CD4-positive, alpha-beta T cell treated with Interleukin-4 for 1 hour (primary cell): ENCODE data around the gene NTM.

ENCODE experiments used
- DNase-seq, 2 donors: peaks; one replicate each; pipeline ENCODE4 v3.0.0-alpha.2; 2020 to 2022

NTM gene

GRCh38 chr11:132099692-132100091 lies 729.3 kb downstream of the NTM start:
- no peak for DNase-seq

GRCh38 chr11:132100583-132100982 lies 730.2 kb downstream of the NTM start:
- no peak for DNase-seq

GRCh38 chr11:132101881-132102280 lies 731.5 kb downstream of the NTM start:
- DNase-seq: no peak

GRCh38 chr11:132103021-132103420 lies 732.6 kb downstream of the NTM start:
- DNase-seq: no peak

DNA sequence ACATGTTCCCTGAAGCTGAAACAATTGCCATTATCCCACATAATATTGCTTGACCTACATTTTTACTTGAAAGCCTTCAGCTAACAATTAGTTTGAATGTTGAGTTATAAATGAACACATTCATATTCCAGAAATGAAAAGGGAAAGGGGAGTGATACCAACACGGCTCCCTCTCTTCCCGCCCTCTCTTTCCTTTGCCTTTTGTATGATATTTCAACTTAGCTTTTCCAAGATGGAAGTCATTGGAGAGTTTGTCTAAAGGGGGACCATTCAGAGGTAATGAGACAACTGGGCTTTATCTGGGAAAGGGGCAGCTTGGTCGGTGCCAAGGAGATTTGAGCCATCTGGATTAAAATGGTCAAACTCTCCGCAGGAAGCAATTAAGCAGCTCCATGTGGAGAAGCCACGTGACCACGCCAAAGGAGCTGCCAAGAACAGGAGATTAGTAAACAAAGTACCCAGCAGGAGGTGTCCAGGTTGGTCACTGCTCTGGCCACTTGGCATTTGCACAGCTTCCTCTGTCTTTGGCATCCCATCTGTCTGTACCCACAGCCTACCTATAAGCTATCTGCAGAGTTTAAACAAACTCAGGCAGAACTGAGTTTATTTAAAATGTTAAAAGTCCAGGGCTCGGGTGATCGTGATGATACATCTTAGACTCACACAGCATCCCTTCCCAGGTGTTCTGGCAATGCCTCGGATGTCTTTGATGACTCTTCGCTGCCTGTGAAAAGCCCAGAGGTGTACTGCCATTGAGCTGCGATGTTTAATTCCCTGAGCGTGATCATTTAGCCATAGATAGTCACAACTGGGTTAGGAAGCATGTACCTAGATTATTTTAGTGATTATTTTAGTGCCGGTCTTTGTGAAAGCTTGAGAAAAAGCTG lies 735.9 kb downstream of the NTM start:
- DNase-seq: no peak

- no peak for DNase-seq
Measured at GRCh38 chr11:132111316-132111715, 740.9 kb downstream of the NTM start.

- no peak for DNase-seq
Measured at GRCh38 chr11:132111838-132112237, 741.4 kb downstream of the NTM start.

- no peak for DNase-seq
Measured at GRCh38 chr11:132112846-132113245, 742.4 kb downstream of the NTM start.

GRCh38 chr11:132114185-132114584 lies 743.8 kb downstream of the NTM start:
- no peak for DNase-seq

DNA sequence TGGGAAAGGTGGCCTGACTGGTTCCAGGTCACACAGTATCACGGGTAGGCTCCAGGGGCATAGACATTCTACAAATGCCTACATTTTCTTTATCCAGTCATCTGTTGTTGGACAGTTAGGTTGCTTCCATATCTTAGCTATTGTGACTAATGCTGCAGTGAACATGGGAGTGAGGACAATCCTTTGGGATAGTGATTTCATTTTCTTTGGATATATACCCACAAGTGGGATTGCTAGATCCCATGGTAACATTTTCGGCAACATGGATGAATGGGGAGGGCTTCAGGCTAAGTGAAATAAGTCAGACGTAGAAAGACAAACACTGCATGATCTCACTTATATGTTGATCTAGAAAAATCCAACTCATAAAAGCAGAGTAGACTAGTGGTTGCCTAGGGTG lies 744.3 kb downstream of the NTM start:
- no peak for DNase-seq

DNA sequence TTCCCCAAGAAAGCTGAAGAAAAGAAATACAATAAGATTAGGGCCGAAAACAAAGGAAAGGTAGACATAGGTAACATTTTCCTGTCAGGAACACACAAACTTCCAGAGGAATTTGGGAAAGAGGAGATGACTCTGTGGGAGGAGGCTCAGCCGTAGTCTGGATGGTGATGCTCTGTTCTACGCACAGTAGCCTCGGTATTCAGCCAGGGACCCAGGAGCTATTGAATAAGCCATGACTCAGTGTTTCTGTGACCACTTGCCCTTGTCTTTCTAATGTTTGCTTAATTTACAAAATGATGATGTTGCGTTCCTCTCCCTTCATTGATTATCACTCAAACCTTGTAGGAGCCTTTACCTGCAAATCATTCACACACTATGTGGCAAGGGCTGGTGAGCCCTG lies 745.0 kb downstream of the NTM start:
- no peak for DNase-seq

DNA sequence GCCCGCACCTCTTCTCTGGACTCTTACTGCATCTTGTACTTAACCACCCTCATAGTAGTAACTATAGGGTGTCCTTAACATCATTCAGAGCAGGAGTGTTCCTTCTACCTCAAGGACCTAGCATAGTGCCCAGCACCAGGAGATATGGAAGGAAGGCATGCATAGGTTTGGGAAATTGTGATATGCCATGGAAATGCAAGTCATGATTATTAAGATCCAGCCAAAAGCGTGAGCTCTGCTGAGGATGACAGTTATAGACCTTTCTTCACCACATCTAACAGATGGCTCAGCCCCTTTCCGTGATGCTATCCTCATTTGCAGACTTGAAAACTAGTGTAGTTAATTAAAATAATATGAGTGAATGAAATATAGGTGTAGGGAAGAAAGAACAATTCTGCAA lies 746.1 kb downstream of the NTM start:
- DNase-seq: no peak

GRCh38 chr11:132118661-132119060 lies 748.2 kb downstream of the NTM start:
- DNase-seq: no peak

DNA sequence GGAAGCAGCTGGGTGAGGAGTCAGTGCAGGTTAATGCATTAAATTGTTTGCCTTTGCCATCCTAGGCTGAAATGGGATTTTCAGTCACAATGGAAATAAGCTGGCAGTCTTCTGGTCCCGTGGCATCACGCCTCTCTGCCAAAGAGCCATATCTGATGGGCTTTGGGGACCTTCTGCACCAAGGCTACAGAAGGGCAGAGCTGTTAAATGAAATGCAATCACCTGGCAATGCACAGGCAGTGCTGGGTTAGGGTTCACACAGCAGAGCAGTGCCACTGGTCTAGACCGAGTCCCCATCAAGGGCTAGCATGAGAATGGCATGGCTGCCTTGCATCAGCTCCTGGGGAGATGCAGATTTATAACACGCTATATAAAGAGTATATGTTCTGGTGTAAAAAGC lies 749.2 kb downstream of the NTM start:
- DNase-seq: no peak

DNA sequence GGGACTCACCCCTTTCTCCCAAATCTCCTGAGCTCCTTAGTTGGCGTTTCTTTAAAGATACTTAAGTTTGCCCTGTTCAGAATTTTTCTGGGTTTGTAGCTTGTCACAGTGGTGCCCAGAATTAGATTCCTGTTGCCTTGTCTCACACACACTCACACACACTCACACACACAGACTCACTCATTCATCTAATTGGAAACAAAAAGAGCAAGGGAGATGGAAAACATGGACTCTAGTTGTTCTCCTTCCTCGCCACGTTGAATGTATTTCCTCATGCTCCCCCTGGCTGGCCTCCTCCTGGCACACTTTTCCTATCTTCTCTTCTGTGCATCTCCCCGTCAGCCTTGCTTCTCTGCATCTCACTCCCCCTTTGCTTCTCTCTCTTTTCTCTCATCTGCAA lies 752.3 kb downstream of the NTM start:
- no peak for DNase-seq

GRCh38 chr11:132123449-132123848 lies 753.0 kb downstream of the NTM start:
- no peak for DNase-seq

DNA sequence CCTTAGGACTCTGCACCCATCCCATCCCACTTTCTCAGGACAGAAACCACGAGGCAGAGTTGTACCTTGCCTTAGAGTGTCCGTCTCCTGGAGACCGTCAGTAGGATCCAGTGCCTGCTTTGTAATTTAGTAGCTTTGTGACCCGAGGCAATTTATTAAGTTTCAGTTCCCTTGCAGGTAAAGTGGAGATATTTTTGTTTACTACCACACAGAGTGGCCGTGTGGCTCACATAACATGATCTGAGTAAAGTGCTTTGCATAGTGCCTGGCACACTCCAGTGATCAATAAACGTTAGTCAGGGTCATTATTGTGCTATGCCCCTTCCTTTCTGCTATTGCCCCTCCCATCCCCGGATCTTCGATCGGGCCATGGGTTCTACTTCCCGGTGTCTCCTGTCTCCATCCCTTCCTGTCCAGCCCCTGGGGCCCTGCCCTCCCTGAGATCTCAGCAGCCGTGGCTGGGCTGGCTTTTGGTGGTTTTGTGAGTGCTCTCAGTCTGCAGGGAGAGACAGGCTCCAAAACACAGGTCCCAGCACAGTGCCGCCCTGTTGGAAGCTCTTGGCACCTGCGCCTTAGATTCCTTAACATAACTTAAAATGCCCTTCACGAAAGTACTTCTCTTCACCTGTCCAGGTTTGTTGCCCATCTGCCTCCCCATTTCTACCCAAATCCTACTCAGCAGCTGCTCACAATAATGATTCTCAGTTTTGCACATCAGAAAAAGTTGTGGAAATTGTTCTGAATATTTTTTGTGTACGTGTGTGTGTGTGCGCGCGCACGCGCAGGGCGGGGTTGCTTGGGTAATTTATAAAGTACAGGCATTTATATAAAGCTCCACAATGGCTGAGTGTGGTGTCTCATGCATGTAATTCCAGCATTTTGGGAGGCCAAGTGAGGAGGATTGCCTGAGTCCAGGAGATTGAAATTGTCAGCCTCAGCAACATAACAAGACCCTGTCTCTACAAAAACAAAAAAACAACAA lies 753.7 kb downstream of the NTM start:
- no peak for DNase-seq

DNA sequence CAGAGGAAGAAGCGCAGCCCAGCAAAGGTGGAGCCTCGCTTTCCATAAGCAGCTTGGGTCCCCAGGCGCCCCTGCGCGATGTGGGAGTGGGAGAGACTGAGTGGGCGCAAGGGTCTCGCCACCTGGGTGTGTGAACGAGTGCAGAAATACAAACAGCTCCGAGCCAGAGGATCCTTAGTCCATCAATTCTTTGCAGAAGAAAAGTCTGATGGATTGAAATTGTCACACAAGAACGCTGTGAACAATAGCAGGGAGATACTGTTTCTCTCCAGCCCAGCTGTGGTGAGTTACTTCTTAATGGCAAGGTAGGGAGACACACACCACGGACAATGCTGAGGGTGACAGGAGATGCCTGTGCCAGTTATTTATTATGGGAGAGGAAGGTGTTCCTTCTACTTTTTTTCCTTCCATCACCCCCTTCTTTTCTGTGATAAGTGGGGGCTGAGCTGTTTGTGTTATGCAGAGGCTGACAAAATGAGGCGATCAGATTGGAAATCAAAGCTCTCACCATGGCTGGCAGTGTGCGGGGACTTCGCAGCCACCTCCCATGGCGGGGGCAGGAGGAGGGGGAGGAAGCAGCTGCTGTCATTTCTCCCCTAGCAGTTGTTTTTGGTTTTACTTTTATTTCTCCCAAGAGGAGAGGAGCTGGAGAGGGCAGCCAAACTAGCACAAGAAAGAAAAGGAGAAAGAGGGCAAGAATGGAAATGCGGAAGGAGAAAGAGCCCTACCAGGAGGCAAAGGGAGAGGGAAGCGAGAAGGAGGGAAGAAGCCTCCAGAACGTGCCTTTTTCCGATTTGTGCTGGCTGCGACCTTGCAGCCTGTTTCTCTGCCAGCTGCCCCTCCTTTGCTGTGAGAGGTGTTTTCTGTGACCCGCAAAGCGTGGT lies 755.8 kb downstream of the NTM start:
- DNase-seq: peak in 1 of 2 donors; percentile 11

GRCh38 chr11:132126973-132127899 lies 756.8 kb downstream of the NTM start:
- no peak for DNase-seq

GRCh38 chr11:132127900-132128288 lies 757.5 kb downstream of the NTM start:
- DNase-seq: no peak

DNA sequence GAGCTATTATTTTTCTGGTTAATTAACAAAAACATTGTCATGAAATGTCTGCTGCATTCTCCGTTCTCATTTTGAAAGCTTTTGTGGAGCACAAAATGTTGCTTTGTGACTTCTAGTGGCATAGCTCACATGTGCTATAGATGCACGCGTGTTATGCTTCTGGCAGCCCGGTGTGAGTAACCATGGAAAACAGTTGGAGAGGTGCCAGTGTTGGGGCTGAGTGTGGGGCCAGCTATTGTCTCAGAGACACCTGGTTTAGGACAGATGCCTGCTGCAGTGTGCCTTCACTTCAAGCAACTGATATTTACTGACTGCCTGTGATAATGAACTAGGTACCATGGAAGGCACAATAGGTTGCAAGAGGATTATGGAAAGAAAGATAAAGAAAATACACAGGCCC lies 760.6 kb downstream of the NTM start:
- DNase-seq: no peak

DNA sequence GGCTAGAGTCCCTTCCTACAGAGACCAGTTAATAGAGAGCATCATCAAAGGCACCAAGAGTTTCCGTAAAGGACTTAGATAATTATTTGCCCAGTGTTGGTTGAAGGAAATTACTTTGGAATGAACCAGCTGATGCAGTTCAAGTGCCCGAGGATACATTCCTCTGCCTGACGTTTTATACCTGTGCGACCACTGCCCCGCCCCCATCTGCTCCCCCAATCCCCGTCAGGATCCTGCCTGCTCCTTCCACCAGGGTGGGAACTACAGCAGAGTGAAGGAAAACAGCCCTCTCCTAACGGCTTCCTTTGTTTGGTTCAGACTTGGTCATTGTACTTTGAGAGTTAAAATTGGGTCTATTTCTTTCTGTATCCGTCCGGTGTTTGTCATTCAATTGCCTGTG lies 761.5 kb downstream of the NTM start:
- no peak for DNase-seq
